Gastroesophageal sphincter (tissue), 4 donors: ENCODE data around the gene UAP1. TPM values are rescaled to one million over a fixed set of nuclear protein-coding genes. Genes with fewer than 3 reads are reported as not detected.
"Not testable (repeated sequence)": the region's sequence is repeated elsewhere in the genome, so short reads cannot be mapped to it uniquely, and the experiment has no call there.

Source experiments
- ATAC-seq: fragments of 150-250 bp; one replicate; pipeline ENCODE4 v1.9.1; 2016; ENCODE audit warnings: mild to moderate bottlenecking, moderate library complexity
- H3K27ac ChIP-seq, 4 donors: fragments of 200-600 bp; sonication (generic) in 3 of 4; 1 replicate in 3 of 4; 2 replicates in 1 of 4; pipeline ENCODE4 v1.5.1; 2016 to 2019
- H3K27me3 ChIP-seq: fragments of 200-600 bp; sonication (generic); one replicate; pipeline ENCODE4 v1.5.1; 2019
- H3K36me3 ChIP-seq, 2 donors: fragments of 200-600 bp; sonication (generic); one replicate each; pipeline ENCODE4 v1.5.1; 2019; ENCODE audit warnings: control low read depth in 1 of 2
- H3K4me1 ChIP-seq, 3 donors: fragments of 200-600 bp; sonication (generic); 1 replicate in 2 of 3; 2 replicates in 1 of 3; pipeline ENCODE4 v1.5.1; 2016 to 2019; ENCODE audit warnings: control low read depth in 2 of 3
- H3K4me3 ChIP-seq, 2 donors: fragments of 200-600 bp; sonication (generic); one replicate each; pipeline ENCODE4 v1.5.1; 2019; ENCODE audit warnings: mild to moderate bottlenecking in 1 of 2, moderate library complexity in 1 of 2
- H3K9me3 ChIP-seq, 3 donors: fragments of 200-600 bp; sonication (generic); one replicate each; pipeline ENCODE4 v1.5.1; 2017 to 2019; ENCODE audit warnings: control low read depth in 2 of 3
- CTCF ChIP-seq, 4 experiments: fragments of 200-600 bp in 2 of 4; fragments of 450-650 bp in 2 of 4; sonication (generic) in 1 of 4; IDR thresholded peaks; one replicate each; pipeline ENCODE4 v1.5.1; 2017 to 2019; ENCODE audit warnings: antibody characterized with exemption in 4 of 4, mild to moderate bottlenecking in 2 of 4, moderate library complexity in 2 of 4
- EP300 ChIP-seq: sonication (generic); formaldehyde crosslinking; IDR thresholded peaks from one replicate; pipeline ENCODE4 v1.6.1; 2017; ENCODE audit warnings: antibody characterized with exemption, mild to moderate bottlenecking
- POLR2A ChIP-seq, 2 donors: fragments of 450-650 bp; IDR thresholded peaks; one replicate each; pipeline ENCODE4 v1.6.1; 2017; ENCODE audit warnings: antibody characterized with exemption in 2 of 2, mild to moderate bottlenecking in 2 of 2, moderate library complexity in 1 of 2
- POLR2AphosphoS5 ChIP-seq: sonication (generic); formaldehyde crosslinking; IDR thresholded peaks from one replicate; pipeline ENCODE4 v1.6.1; 2017; ENCODE audit warnings: antibody characterized with exemption
- WGBS, 2 donors: methylation state at CpG; one replicate each; pipeline ENCODE4 v1.1.5; 2018; ENCODE audit warnings: low coverage in 1 of 2; 5-methylcytosine and 5-hydroxymethylcytosine counted together
- total RNA-seq, 4 donors: library from RNA; depleted of rRNA; stranded (reverse); fragments of >200 nt; gene quantifications; one replicate each; pipeline ENCODE4 v1.1.0, GENCODE V29; 2016

Gene UAP1
- total RNA-seq, 4 donors from 2014 or later, result 60.7 to 194 (median 102) TPM

GRCh38 chr1:162578936-162579335 is 17.4 kb downstream of the UAP1 start:
- TF ChIP-seq EP300, result no peak
- no peak for TF ChIP-seq CTCF (IDR thresholded peaks at IDR 0.05)
- TF ChIP-seq POLR2A (IDR thresholded peaks at IDR 0.05), result no peak
- TF ChIP-seq POLR2AphosphoS5, result no peak
- no peaks in the 10 kb centered on the region for H3K27me3 ChIP-seq
- no peak overlapping the region for H3K4me3 ChIP-seq
- H3K4me1 ChIP-seq, result peaks cover 0 to 50% (median 4%) of the 10 kb centered on the region in 3 donors
- WGBS, 2 donors, result 56 to 79% methylated on average over 1 of the region's 1 CpG
- H3K36me3 ChIP-seq, result peaks cover 0 to 54% of the 10 kb centered on the region in 2 donors
- peak overlapping the region in 3 of 4 donors; percentile 10 to 68 (median 46) for H3K27ac ChIP-seq
- ATAC-seq, result no peak
- no peaks in the 10 kb centered on the region for H3K9me3 ChIP-seq

GRCh38 chr1:162580308-162580707 is 18.8 kb downstream of the UAP1 start:
- ATAC-seq, result no peak
- Histone ChIP-seq H3K4me1 (peaks cover 0 to 45% (median 4%) of the 10 kb centered on the region in 3 donors), H3K27ac (peak overlapping the region in 1 of 4 donors; percentile 68), H3K27me3 (no peaks in the 10 kb centered on the region), H3K9me3 (no peaks in the 10 kb centered on the region), H3K36me3 (peaks cover 0 to 68% of the 10 kb centered on the region in 2 donors), H3K4me3 (no peak overlapping the region)
- TF ChIP-seq POLR2AphosphoS5 (no peak), POLR2A (IDR thresholded peaks at IDR 0.05) (no peak), CTCF (IDR thresholded peaks at IDR 0.05) (no peak), EP300 (no peak)

- H3K4me3 ChIP-seq, H3K27me3 ChIP-seq, H3K27ac ChIP-seq, H3K9me3 ChIP-seq, ATAC-seq: not testable (repeated sequence)
- H3K4me1 ChIP-seq, result peaks cover 0 to 40% (median 4%) of the 10 kb centered on the region in 3 donors
- peaks cover 0 to 63% of the 10 kb centered on the region in 2 donors for H3K36me3 ChIP-seq
- 60 to 88% methylated on average over 1 to 2 of the region's 6 CpGs for WGBS, 2 donors
Observed at GRCh38 chr1:162582901-162583300, 21.4 kb downstream of the UAP1 start.

- H3K27me3 ChIP-seq, H3K27ac ChIP-seq, ATAC-seq, H3K4me3 ChIP-seq, H3K9me3 ChIP-seq: not testable (repeated sequence)
- 92 to 100% methylated on average over 2 to 3 of the region's 4 CpGs for WGBS, 2 donors
- H3K4me1 ChIP-seq, result peaks cover 0 to 18% (median 0%) of the 10 kb centered on the region in 3 donors
- H3K36me3 ChIP-seq, result peaks cover 0 to 74% of the 10 kb centered on the region in 2 donors
Observed at GRCh38 chr1:162585101-162585500, 23.6 kb downstream of the UAP1 start.

- Histone ChIP-seq H3K36me3 (peaks cover 0 to 77% of the 10 kb centered on the region in 2 donors), H3K27ac (no peak overlapping the region), H3K27me3 (no peaks in the 10 kb centered on the region), H3K4me1 (no peaks in the 10 kb centered on the region), H3K9me3 (no peaks in the 10 kb centered on the region), H3K4me3 (no peak overlapping the region)
- WGBS, 2 donors, result 62 to 100% methylated on average over 1 to 6 of the region's 6 CpGs
- no peak for TF ChIP-seq EP300
- no peak for ATAC-seq
Observed at GRCh38 chr1:162587347-162587746, 25.8 kb downstream of the UAP1 start.

- no peaks in the 10 kb centered on the region for H3K4me1 ChIP-seq
- WGBS, 2 donors, result 93 to 96% methylated on average over 3 to 5 of the region's 5 CpGs
Observed at GRCh38 chr1:162587761-162588260, 26.3 kb downstream of the UAP1 start.

More at GRCh38 chr1:162587761-162588260, 26.3 kb downstream of the UAP1 start:
- TF ChIP-seq POLR2A (IDR thresholded peaks at IDR 0.05), result no peak
- no peak for TF ChIP-seq EP300
- TF ChIP-seq POLR2AphosphoS5, result no peak
- no peak for TF ChIP-seq CTCF (IDR thresholded peaks at IDR 0.05)
- Histone ChIP-seq H3K27ac (no peak overlapping the region), H3K4me3 (no peak overlapping the region), H3K36me3 (peaks cover 0 to 80% of the 10 kb centered on the region in 2 donors), H3K27me3 (no peaks in the 10 kb centered on the region), H3K9me3 (no peaks in the 10 kb centered on the region)
- ATAC-seq, result no peak
